OCI-LY3 (cell line): ENCODE results near the gene PLXNA3.

Experiments
- H2AFZ ChIP-seq: fragments of 200-600, 300-600 bp; shearing (Covaris generic); 2 replicates; pipeline ENCODE4 v1.6.0; 2014; ENCODE audit warnings: antibody characterized with exemption, low read depth, low read length
- H3K27ac ChIP-seq: fragments of 200-600, 300-600 bp; sonication (generic); 2 replicates; pipeline ENCODE4 v1.5.1; 2014; ENCODE audit warnings: mild to moderate bottlenecking, low read length, moderate library complexity, mixed read lengths
- H3K27me3 ChIP-seq: fragments of 200-600, 300-600 bp; sonication (generic); 2 replicates; pipeline ENCODE4 v1.6.1; 2014; ENCODE audit warnings: low read depth, low read length, mixed read lengths
- H3K36me3 ChIP-seq: fragments of 200-600, 300-600 bp; sonication (generic); replicated peaks from 2 replicates; pipeline ENCODE3; 2014; ENCODE audit warnings: low read depth, low read length, mixed read lengths
- H3K4me1 ChIP-seq: fragments of 300-600, 200-600 bp; sonication (generic); 2 replicates; pipeline ENCODE4 v1.6.1; 2014; ENCODE audit warnings: low read length, mixed read lengths
- H3K4me2 ChIP-seq: fragments of 200-600, 300-600 bp; sonication (generic); 2 replicates; pipeline ENCODE4 v1.6.1; 2014; ENCODE audit warnings: low read length, mixed read lengths
- H3K4me3 ChIP-seq: fragments of 300-600, 200-600 bp; sonication (generic); 2 replicates; pipeline ENCODE4 v1.5.1; 2014; ENCODE audit warnings: antibody characterized with exemption, mild to moderate bottlenecking, low read length, moderate library complexity
- H3K79me2 ChIP-seq: fragments of 300-600, 200-600 bp; shearing (Covaris generic); 2 replicates; pipeline ENCODE4 v1.6.1; 2014; ENCODE audit warnings: mild to moderate bottlenecking, low read length, mixed read lengths
- H3K9ac ChIP-seq: fragments of 300-600, 200-600 bp; shearing (Covaris generic); 2 replicates; pipeline ENCODE4 v1.6.0; 2014; ENCODE audit warnings: mild to moderate bottlenecking, low read length, moderate library complexity
- H3K9me3 ChIP-seq: fragments of 200-600, 300-600 bp; shearing (Covaris generic); 2 replicates; pipeline ENCODE4 v1.6.1; 2014; ENCODE audit warnings: low read length, mixed read lengths; ENCODE audit not compliant: insufficient read depth
- H4K20me1 ChIP-seq: fragments of 200-600, 300-600 bp; sonication (generic); 2 replicates; pipeline ENCODE4 v1.6.1; 2016; ENCODE audit warnings: low read length, mixed read lengths; ENCODE audit not compliant: insufficient read depth
- EZH2phosphoT487 ChIP-seq: fragments of 200-600 bp; shearing (Covaris generic); IDR thresholded peaks from 2 replicates; pipeline ENCODE4 v1.6.1; 2018; ENCODE audit warnings: antibody characterized with exemption, mixed run types, low read depth
- TF ChIP-seq, protein P1 (sequence below): fragments of 200-600, 300-600 bp; sonication (generic); IDR thresholded peaks from 2 replicates; pipeline ENCODE4 v1.5.1; 2014; ENCODE audit warnings: antibody characterized with exemption, low read length, low read depth

The PLXNA3 gene

DNA sequence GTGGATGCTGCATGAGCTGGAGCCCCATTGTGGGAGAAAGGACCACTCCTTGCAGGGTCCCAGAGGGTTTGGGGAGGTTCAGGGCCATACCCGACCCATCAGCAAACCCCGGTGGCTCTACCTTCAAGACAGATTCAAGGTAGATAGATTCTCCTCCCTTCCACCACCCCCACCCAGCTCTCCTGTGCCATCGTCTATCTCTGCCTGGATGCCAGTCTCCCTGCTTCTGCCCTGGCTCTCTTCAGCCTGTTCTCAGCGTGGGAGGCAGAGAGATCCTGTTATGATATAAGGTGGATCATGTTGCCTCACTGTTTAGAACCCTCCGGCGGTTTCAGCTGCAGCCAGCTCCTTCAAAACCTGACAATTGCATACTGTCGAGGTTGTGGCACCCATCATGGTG lies 15.6 kb downstream of the PLXNA3 start:
- Histone ChIP-seq H3K4me2 (no peak overlapping the region), H3K4me3 (no peak overlapping the region), H3K27ac (no peak overlapping the region), H4K20me1 (no peaks in the 10 kb centered on the region), H2AFZ (no peak overlapping the region), H3K36me3 (peaks cover 3% of the 10 kb centered on the region), H3K4me1 (peaks cover 3% of the 10 kb centered on the region; the same call in 1 of the 2 replicates), H3K79me2 (0 out of 2 replicates have a peak, but pooled peaks cover 2% of the 10 kb centered on the region), H3K27me3 (no peaks in the 10 kb centered on the region), H3K9me3 (no peaks in the 10 kb centered on the region), H3K9ac (no peak overlapping the region)
- TF ChIP-seq, protein P1, sequence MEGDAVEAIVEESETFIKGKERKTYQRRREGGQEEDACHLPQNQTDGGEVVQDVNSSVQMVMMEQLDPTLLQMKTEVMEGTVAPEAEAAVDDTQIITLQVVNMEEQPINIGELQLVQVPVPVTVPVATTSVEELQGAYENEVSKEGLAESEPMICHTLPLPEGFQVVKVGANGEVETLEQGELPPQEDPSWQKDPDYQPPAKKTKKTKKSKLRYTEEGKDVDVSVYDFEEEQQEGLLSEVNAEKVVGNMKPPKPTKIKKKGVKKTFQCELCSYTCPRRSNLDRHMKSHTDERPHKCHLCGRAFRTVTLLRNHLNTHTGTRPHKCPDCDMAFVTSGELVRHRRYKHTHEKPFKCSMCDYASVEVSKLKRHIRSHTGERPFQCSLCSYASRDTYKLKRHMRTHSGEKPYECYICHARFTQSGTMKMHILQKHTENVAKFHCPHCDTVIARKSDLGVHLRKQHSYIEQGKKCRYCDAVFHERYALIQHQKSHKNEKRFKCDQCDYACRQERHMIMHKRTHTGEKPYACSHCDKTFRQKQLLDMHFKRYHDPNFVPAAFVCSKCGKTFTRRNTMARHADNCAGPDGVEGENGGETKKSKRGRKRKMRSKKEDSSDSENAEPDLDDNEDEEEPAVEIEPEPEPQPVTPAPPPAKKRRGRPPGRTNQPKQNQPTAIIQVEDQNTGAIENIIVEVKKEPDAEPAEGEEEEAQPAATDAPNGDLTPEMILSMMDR, result no peak
- TF ChIP-seq EZH2phosphoT487, result no peak

DNA sequence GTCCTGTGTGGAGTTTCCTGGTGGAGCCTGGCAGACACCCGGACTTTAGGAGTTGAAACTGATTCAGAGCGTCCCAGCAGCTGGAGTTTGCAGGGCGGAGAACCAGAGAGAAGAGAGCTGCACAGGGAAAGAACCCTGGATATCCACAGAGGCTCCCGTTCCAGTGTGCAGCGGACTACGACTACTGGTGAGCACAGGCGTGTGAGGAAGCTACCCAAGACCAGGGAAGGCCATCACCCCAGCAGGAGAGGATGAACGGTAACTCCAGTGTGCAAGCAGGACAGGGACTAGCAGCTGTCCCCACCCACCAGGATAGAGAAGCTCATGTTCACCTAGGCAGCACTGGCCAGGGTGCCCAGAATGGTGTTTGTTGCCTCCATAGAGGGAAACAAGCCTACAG lies 18.7 kb downstream of the PLXNA3 start:
- H3K9me3 ChIP-seq, result no peaks in the 10 kb centered on the region
- TF ChIP-seq, protein P1, result no peak
- no peak for TF ChIP-seq EZH2phosphoT487
- no peak overlapping the region for H3K4me2 ChIP-seq
- H3K4me3 ChIP-seq, result no peak overlapping the region
- no peak overlapping the region for H3K9ac ChIP-seq
- H3K79me2 ChIP-seq, result 0 out of 2 replicates have a peak, but pooled peaks cover 2% of the 10 kb centered on the region
- peaks cover 3% of the 10 kb centered on the region for H3K36me3 ChIP-seq
- H3K4me1 ChIP-seq, result peaks cover 18% of the 10 kb centered on the region
- H2AFZ ChIP-seq, result no peak overlapping the region
- H3K27ac ChIP-seq, result no peak overlapping the region
- H3K27me3 ChIP-seq, result no peaks in the 10 kb centered on the region
- H4K20me1 ChIP-seq, result no peaks in the 10 kb centered on the region

DNA sequence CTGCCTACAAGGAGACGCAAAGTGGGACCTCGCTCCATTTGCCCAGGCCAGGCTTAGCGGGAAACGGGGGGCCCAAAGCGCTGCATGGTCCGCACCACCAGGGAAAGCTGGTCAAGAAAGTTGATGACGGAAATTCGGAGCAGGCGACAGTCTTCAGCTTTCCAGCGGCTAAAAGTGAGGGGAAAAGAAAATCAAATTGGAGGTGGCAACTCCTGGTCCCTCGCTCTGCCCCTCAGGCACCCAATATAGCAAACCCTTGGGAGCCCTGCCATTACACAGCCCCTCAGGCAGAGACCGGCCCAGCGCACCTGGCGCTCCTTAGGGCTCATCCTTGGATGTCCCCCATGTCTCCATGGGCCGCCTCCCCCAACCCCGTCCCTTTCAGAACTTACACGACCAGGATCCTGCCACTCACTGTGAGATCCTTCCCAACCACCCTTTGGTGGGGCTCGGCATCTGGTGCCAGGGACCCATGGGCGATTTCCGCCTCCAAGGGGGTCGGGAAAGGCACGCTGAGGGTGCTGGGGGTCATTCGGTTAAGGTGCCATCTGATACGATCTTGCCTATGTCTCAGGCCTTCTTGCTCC lies 19.9 kb downstream of the PLXNA3 start:
- Histone ChIP-seq H3K79me2 (0 out of 2 replicates have a peak, but pooled peaks cover 2% of the 10 kb centered on the region), H3K4me1 (peaks cover 24% of the 10 kb centered on the region), H2AFZ (no peak overlapping the region), H3K9me3 (no peaks in the 10 kb centered on the region), H4K20me1 (no peaks in the 10 kb centered on the region), H3K4me3 (peak overlapping the region; percentile 95), H3K27me3 (no peaks in the 10 kb centered on the region), H3K4me2 (peak overlapping the region; percentile 99), H3K36me3 (peaks cover 3% of the 10 kb centered on the region), H3K9ac (peak overlapping the region; percentile 83), H3K27ac (no peak overlapping the region)
- no peak for TF ChIP-seq EZH2phosphoT487
- TF ChIP-seq, protein P1, result no peak

DNA sequence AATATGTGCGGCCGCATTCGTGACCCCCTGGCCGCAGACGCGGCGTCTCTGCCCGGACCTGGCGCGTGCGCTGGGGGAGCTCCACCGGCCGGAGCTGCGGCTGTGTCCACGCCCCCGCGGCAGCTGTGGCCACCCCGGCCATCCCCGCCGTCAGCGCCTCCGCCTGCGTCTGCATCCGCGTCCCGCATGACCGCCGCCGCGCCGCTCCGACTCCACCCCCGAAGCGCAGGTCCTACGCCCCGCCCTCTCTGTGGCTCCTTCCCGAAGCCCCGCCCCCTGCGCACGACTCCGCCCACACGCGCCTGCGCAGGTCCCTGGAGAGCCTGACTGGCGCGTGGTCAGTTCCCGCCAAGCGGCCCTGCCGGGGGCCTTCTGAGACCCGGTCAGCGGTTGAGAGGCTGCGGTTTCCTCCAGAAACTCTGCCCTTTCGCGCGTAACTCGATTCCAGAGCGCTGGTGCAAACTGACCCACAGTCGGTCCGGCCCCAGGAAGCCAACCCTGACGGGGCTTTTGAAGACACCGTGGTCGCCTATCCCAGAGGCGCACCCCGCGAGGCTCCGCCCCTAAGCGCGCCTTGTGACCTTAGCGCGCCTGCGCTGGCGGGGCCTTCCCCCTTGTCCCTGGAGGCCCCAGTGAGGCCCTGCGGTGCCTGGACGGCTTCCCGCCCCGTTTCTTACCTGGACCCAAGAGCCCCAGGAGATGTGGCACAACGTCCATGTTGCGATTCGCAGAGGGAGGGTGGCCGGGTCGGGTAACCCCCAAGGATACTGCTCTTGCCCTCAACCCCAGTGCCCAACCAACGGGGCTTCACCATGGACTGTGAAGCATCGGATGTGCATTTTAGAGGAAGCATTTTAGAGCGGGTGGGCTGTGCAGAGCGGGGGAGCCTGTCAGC lies 20.9 kb downstream of the PLXNA3 start, which contains the start of gene LAGE3:
Gene LAGE3 (minus strand): TSS at position 554 of the 895 bp plus-strand sequence. CDS start 366 bp downstream, at position 188.
- Histone ChIP-seq H3K79me2 (0 out of 2 replicates have a peak, but pooled peaks cover 2% of the 10 kb centered on the region), H3K36me3 (peaks cover 4% of the 10 kb centered on the region), H3K4me1 (peaks cover 24% of the 10 kb centered on the region), H4K20me1 (no peaks in the 10 kb centered on the region), H3K9me3 (no peaks in the 10 kb centered on the region), H3K4me3 (peak within 1 kb of the TSS; percentile 95), H2AFZ (peak within 1 kb of the TSS; percentile 87; the same call in 1 of the 2 replicates), H3K9ac (peak within 1 kb of the TSS; percentile 83), H3K4me2 (peak within 1 kb of the TSS; percentile 99), H3K27ac (peak within 1 kb of the TSS; percentile 87), H3K27me3 (no peaks in the 10 kb centered on the region)
- no peak for TF ChIP-seq EZH2phosphoT487
- TF ChIP-seq, protein P1, result no peak
